Osteocyte (in vitro differentiated cells): ENCODE data around the gene AKAIN1. TPM values are rescaled to one million over a fixed set of nuclear protein-coding genes. Genes with fewer than 3 reads are reported as not detected.

Source experiments
- DNase-seq: peaks from one replicate; pipeline ENCODE4 v3.0.0; 2021; ENCODE audit warnings: mixed read lengths; ENCODE audit not compliant: unreplicated experiment; ENCODE audit errors: extremely low spot score
- H3K27ac Mint-ChIP-seq: one replicate; pipeline ENCODE4 v1.8.0; 2021; ENCODE audit warnings: mild to moderate bottlenecking, mixed read lengths; ENCODE audit not compliant: unreplicated experiment
- H3K27me3 Mint-ChIP-seq: one replicate; pipeline ENCODE4 v1.8.0; 2021; ENCODE audit warnings: mixed read lengths; ENCODE audit not compliant: unreplicated experiment
- H3K36me3 Mint-ChIP-seq: one replicate; pipeline ENCODE4 v1.8.0; 2021; ENCODE audit warnings: mixed read lengths; ENCODE audit not compliant: unreplicated experiment
- H3K4me1 Mint-ChIP-seq: one replicate; pipeline ENCODE4 v1.8.0; 2021; ENCODE audit warnings: mixed read lengths; ENCODE audit not compliant: unreplicated experiment
- H3K4me3 Mint-ChIP-seq: one replicate; pipeline ENCODE4 v1.8.0; 2021; ENCODE audit warnings: mild to moderate bottlenecking, moderate library complexity, mixed read lengths; ENCODE audit not compliant: unreplicated experiment
- H3K9me3 Mint-ChIP-seq: one replicate; pipeline ENCODE4 v1.8.0; 2021; ENCODE audit warnings: mixed read lengths; ENCODE audit not compliant: unreplicated experiment
- CTCF ChIP-seq: fragments of 200-600 bp; sonication (generic); IDR thresholded peaks from 2 replicates; pipeline ENCODE4 v1.5.0; 2021; ENCODE audit warnings: antibody characterized with exemption, mild to moderate bottlenecking, moderate library complexity
- total RNA-seq: library from RNA; stranded (reverse); gene quantifications from 2 replicates; pipeline ENCODE4 v1.2.1, GENCODE V29; 2021

AKAIN1 gene
- total RNA-seq, 1 donor from 2014 or later, result not detected

DNA sequence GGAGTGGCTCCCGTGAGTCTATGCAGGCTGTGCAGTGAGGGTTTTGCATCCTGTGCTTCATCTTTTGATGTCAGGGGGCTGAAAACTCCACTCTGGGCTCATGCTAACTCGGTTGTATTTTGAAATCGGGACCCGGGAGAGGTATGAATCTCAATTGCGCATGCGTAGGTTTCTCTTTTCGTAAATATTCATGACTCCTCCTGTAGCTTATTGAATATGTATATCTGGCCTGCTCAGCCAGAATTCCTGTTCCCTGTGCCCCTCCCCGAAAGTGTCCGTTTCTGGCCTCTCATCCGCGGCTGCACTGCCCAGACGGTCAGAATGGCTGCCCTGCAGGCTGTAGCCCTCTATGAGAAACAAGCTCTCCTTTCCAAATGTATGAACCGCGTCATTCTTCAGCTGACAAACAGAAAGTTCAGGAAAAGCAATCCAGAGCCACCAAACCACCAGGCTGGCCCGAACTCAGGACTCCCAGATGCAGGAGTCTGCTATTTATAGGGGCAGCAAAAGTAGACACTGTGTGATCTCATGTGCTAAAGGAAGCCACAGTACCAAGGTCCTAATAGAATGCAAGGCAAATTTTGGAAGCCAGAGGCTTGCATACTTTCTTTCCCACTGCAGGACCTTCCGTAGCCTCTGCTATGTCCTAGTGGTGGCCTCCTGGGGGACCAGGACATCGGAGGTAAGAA, 41.7 kb downstream of the AKAIN1 start:
- DNase-seq, result no peak
- Mint-ChIP-seq H3K4me1 (no peaks in the 10 kb centered on the region), H3K4me3 (no peak overlapping the region), H3K36me3 (no peaks in the 10 kb centered on the region), H3K27me3 (no peaks in the 10 kb centered on the region), H3K27ac (no peak overlapping the region), H3K9me3 (peaks cover 6% of the 10 kb centered on the region)
- no peak for TF ChIP-seq CTCF

- DNase-seq, result no peak
- H3K36me3 Mint-ChIP-seq, result no peaks in the 10 kb centered on the region
- TF ChIP-seq CTCF, result no peak
- peaks cover 9% of the 10 kb centered on the region for H3K9me3 Mint-ChIP-seq
- H3K27ac Mint-ChIP-seq, result no peak overlapping the region
- no peaks in the 10 kb centered on the region for H3K27me3 Mint-ChIP-seq
- no peak overlapping the region for H3K4me3 Mint-ChIP-seq
- H3K4me1 Mint-ChIP-seq, result no peaks in the 10 kb centered on the region
Observed at GRCh38 chr18:5152343-5153020, 44.6 kb downstream of the AKAIN1 start.

DNA sequence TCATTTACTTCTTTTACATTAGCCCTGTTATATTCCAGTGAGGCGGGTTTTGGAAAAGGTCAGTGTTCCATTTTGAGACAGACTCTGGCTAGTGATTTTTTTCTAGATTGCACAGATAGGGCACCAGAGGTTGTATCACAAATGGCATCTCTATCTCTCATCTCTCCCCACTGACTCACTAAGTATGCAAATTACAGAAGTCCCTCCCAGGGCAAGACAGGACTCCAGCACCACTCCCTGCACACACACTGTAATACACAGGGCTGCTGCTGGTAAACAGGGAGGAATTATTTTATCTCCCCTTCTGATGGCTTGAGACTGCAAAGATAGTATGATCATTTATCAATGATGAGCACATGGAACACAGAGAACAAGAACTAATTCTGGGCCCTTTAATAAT, 46.2 kb downstream of the AKAIN1 start:
- H3K36me3 Mint-ChIP-seq, result no peaks in the 10 kb centered on the region
- H3K4me1 Mint-ChIP-seq, result no peaks in the 10 kb centered on the region
- TF ChIP-seq CTCF, result no peak
- DNase-seq, result no peak
- peaks cover 11% of the 10 kb centered on the region for H3K9me3 Mint-ChIP-seq
- H3K27me3 Mint-ChIP-seq, result no peaks in the 10 kb centered on the region
- no peak overlapping the region for H3K27ac Mint-ChIP-seq
- H3K4me3 Mint-ChIP-seq, result no peak overlapping the region

- H3K36me3 Mint-ChIP-seq, result no peaks in the 10 kb centered on the region
- no peaks in the 10 kb centered on the region for H3K4me1 Mint-ChIP-seq
- peaks cover 11% of the 10 kb centered on the region for H3K9me3 Mint-ChIP-seq
- TF ChIP-seq CTCF, result no peak
- H3K4me3 Mint-ChIP-seq, result no peak overlapping the region
- H3K27ac Mint-ChIP-seq, result no peak overlapping the region
- DNase-seq, result no peak
- H3K27me3 Mint-ChIP-seq, result no peaks in the 10 kb centered on the region
Observed at GRCh38 chr18:5146093-5146492, 51.0 kb downstream of the AKAIN1 start.

DNA sequence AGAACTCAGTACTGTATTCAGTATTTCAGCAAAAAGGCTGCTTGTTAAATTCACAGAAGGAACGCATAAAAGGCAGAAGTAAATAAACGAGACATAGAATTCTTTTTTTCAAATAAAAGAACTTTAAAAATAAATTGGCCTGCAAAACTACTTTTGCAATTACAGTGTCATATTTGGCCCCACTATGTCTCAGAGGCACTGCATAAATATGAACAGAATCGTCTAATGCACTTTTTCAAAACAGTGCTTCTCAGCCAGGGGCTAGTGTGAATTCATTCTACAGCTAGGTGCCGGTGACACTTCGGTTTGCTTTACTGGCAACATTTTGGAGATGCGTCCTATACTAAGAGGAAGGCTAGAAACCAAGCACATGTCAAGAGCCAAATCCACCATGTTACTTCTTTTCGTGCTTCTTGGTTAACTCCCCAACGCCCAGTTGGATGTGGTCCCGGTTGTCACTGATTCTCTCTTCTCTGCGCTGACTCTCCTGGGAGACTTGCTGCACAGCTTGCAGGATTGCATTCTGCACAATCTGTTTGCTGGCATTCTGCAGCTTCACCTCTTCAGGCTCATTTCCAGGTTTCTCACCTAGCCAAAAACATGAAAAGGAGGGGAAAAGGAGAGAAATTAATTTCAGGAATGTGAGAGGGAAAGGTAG, 51.8 kb downstream of the AKAIN1 start:
- Mint-ChIP-seq H3K9me3 (peaks cover 4% of the 10 kb centered on the region), H3K36me3 (no peaks in the 10 kb centered on the region), H3K27ac (no peak overlapping the region), H3K4me1 (no peaks in the 10 kb centered on the region), H3K27me3 (no peaks in the 10 kb centered on the region), H3K4me3 (no peak overlapping the region)
- TF ChIP-seq CTCF, result no peak
- no peak for DNase-seq
